ENCODE data around the gene ACP7.
"Not testable (repeated sequence)": the region's sequence is repeated elsewhere in the genome, so short reads cannot be mapped to it uniquely, and the experiment has no call there.

ACP7 gene

DNA sequence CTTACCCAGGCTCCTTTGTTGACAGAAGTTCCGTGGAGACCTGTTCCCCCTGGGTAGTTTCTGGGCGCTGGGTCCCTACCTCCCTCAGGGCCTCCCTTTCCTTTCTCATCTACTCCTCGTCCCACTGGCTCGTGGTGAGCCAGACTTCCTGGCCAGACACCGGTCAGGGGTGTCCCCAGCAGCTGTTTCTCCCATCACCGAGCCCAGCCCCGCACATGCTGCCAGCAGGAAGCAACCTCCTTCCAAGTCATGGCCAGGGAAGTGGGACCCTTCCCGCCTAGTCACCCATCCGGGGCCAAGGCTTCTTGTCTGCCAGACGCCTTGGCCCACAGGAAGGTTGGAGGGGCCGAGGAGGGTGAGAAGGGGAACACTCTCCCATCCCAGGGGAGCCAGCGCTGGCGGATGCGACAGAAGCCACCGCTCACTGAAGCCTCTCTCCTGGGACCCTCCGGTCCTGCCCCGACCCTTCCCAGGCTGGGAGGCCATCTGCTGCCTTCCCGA, 47.1 kb downstream of the ACP7 start:
- DNase-seq (ENCODE audit: low read depth in 2 of 2) = no peak

DNA sequence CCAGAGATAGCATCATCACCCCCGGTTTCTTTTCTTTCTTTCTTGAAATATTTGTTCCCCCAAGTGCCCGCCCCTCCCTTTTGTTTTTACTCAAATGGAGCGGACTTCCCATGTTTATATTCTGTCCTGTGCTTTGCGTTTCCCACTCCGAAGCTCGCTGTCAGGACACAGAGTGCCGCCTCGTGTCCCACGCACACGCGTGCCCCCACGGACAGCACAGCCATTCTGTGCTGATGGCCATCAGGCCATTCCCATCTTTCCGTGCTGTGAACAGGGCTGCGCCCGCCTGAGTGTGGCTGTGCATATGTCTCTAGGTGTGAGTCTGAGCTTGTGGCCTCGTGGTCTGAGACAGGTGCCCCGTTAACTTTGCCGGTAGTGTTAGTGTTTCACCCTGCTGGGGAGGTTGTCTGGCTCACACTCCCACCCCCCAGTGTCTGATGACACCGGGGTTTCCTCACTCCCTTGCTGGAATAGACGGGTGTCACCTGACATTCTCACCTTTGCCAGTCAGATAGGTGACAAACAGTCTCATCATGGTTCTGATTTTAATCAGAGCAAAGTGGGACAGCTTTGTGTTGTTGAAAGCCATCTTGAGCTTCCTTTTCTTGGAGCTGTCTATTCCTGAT, 48.3 kb downstream of the ACP7 start:
- no peak for DNase-seq (ENCODE audit: low read depth in 2 of 2)

DNA sequence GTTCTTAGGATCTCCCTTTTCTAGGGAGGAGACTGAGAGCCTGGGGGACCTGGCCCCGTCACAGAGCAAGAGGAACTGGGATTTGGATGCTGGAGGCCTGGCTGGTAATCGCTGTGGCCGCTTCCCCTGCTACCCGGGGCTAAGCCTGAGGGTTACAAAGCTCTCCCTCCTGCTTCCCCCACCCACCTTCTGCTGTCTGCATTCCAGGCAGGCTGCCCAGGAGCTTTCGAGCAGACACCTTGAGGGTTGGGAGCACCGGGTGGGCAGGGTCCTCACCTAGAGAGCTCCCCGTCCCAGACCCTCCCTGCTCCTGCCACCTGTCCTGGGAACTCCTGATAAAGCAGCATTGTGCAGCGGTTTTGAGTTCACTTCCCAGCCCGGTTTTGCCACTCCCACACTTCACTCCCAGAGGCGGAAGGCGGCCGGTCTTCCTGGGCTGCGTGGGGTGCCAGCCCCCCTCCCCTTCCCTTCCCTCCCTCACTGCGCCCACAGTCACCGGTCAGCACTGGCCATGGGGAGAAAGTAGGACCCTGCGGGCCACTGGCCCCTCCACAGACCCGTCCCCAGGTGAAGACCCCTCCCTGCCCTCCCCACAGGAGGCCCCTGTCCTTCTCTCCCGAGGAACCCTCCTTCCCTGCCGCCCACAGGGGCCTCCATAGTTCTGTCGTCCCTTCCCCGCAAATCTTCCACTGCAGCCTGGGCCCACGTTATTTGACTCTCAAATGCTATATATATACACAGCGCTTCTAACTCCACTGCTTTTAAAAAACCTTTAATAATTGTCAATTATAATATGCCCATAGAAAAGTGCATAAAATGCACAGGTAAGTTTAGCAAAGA, 49.5 kb downstream of the ACP7 start:
- DNase-seq (ENCODE audit: low read depth in 2 of 2) = no peak

DNA sequence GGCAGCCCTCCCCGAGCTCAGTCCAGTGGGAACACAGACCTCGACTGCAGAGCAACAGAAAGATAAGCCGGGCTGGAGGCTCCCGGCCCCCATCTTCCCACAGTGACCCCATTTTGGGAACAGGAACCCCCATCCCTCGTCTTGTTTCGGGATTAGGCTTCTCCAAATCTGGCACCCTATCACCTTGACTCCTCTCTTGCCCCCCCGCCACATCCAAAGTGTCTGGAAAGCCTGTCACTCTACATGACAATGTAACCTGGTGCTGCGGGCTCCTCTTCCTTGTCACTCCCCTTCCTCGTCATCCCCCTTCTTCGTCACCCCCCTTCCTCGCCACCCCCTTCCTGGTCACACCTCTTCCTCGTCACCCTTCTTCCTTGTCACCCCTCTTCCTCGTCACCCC, 51.5 kb downstream of the ACP7 start:
- DNase-seq (ENCODE audit: low read depth in 2 of 2) = no peak

DNA sequence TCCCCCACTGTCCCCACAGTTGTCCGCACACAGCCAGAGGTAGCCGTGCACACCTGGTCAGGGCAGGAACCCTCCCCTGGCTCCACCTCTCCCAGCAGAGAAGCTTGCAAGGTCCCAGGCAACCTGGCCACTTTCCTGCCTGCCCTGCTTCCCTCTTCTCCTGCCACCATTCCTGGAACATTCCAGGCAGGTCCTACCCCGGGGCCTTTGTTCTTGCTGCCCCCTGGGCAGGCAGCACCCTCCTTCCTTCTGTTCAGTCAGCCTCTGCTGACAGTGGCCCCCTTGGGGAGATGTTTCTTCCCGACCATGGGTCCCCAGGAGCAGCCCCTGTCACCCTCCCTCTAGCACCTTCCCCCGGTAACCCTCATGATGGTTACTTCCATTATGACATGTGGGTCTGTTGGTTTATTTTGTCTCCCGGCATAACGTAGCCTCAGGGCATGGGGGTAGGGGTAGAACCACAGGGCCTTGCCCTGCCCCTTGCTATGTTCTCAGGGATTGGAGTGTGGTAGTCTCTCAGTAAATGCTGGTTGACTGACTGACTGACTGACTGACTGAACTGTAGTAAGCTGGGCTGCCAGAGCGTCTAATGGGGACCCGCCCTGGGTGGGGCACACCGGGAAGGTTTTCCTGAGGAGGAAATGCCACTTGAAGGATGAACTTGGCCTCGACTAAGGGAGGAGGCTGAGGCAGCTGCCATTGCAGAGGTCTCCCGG, 52.2 kb downstream of the ACP7 start:
- no peak for DNase-seq (ENCODE audit: low read depth in 2 of 2)

DNA sequence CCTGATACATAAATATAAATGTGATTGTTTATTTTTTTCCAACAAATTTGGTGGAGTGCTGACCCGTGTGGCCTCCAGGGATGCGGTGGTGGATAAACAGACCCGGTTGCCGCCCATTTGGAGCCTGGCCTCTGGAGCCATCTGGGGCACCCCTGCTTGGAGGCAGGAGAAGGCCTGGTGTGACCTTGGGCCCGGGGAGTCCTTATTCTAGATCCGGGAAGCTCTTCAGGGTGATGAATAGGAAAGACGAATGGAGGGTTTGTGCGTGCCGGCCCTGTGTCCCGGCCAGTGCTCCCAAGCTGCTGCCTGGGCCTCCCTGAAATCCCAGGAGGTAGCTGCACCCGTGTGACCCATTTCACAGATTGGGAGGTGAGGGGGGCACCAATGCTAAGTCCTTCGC, 53.0 kb downstream of the ACP7 start:
- no peak for DNase-seq (ENCODE audit: low read depth in 2 of 2)

DNA sequence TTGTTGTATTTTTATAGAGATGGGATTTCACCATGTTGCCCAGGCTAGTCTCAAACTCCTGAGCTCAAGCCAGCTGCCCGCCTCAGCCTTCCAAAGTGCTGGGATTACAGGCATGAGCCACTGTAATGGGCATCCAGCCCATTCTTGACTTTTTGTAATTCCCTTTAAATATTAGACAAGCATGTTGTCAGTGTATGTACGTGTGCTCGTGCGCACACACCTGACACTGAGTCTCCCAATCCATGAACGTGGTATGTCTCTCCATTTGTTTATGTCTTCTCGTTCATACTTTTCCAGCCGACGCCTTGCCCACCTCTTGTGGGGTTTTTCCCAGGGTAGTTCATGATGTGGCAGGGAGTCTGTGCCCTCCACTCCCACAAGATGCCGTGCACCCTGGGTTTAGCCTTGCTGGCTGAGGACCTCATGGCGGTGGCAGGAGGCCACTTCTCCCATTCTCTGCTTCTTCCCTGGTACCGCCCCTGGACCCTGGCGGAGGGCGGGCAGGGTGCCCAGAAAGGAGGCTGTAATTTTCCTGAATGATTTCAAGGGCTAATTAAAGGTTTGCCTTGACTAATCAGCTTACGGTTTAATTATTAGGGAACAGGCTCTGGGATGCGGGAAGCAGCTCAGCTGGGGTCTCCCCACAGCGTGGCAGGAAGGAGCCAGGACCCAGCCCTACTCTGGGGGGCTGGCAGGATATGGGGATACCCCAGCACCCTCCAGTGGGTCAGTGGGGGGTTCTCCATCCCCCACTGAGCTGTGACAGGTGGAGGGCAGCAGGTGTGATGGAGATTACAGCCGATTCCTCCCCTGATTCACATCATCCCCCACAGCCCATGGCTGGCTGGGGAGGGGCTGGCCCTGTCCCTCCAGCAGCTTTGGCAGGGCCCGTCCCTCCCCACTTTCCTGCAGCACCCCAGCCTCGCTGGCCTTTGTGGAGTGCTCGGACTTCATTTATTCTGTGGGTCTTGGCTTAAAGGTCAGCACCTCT, 54.3 kb downstream of the ACP7 start:
- DNase-seq (ENCODE audit: low read depth in 2 of 2) = no peak

DNA sequence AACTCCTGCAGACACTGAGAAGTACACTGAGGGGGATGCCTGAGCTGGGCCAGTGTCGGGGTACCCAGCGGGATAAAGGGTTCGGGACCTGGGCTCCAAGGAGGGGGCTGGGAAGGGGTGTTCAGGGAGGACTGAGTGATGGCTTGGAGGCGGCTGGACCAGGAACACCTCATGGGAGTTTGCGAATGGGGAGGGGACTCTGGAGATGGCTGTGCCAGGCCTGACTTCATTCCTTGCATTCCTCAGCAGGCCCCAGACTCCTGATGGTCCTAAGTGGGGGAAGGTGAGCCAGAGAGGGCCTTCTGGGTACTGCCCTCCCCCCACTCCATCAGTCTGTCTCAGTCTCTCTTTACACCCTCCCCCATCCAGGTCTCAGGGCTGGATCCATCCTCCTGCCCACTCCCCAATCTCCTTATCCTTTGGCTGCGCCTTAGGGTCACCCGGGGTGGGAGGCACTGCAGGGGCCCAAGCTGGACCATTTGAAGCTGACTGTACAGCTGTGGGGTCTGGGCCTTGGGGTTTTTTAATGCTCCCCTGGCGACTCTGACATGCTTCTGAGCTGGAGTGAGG, 55.2 kb downstream of the ACP7 start:
- no peak for DNase-seq (ENCODE audit: low read depth in 2 of 2)

DNA sequence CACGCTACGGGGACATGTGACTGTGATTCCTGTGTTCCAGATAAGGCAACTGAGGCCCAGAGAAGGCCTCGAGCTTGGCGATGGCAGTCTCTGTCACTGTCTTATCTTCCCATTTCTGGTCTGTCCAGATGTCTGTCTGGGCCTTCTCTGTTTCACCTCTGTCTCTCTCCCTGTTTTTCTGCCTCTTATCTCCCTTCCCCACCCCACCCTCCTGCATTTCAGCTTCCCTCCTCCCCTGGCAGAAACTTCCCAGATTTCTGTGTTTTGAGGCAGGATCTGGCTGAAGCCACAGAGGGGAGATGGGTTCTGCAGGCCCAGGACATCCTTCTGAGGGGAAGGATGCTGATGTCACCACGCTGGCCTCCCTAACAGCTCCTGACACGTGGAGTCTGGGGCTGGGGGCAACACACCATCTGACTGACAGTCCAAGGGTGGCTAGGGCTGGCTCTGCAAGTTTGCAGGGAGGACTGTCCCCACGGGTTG, 55.8 kb downstream of the ACP7 start:
- no peak for DNase-seq (ENCODE audit: low read depth in 2 of 2)

DNA sequence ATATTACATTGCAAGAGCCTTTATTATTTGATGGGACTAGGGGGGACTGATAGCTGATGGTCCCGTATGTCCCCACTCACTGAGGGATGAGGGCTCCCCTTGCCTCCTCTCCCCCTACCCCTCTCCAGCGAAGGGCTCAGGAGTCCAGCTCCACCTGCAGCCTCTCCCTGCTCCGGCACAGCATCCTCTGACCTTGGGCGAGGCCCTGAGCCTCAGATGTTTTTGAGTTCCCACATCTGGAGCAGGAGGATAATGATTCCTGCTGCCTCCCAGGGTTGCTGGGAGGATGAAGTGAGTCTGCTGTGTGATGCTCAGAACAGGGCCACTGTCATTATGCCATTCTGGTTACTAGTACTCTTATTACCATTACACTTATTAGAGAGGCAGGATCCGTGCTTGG, 56.4 kb downstream of the ACP7 start:
- DNase-seq (ENCODE audit: low read depth in 2 of 2) = no peak

DNA sequence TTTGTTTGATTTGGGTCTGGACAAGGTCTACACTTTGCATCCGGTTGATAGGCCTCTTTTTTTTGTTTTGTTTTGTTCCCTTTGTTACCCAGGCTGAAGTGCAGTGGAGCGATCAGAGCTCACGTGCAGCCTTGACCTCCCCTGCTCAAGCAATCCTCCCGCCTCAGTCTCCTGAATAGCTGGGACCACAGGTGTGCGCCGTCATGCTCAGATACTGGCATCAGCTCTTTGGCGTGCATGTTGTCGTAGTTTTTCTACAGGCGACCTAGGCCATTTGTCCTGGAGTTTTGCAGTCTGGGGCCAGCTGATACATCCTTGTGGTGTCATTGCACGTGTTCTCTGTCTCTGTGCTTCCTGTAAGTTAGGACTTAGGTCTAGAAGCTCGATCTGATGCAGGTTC, 57.8 kb downstream of the ACP7 start:
- DNase-seq (ENCODE audit: low read depth in 2 of 2) = no peak

DNA sequence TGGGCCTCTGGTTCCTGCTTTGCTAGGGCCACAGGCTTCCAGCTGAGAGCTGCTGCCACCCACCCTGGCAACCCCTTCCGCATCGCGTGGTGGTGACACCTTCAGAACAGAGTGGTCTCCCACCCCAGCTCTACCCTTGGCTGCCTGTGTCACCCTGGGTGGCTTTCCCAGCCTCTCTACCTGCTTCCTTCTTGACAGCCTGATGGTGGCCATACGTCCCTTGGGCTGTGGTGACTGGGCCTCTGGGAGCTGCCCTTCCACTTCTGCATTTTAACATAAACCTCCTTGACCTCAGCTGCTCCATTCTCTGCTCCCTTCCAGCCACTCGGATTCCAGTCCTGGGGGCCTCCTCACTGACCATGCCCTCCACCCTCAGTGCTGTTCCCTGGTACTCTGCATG, 58.5 kb downstream of the ACP7 start:
- no peak for DNase-seq (ENCODE audit: low read depth in 2 of 2)

DNA sequence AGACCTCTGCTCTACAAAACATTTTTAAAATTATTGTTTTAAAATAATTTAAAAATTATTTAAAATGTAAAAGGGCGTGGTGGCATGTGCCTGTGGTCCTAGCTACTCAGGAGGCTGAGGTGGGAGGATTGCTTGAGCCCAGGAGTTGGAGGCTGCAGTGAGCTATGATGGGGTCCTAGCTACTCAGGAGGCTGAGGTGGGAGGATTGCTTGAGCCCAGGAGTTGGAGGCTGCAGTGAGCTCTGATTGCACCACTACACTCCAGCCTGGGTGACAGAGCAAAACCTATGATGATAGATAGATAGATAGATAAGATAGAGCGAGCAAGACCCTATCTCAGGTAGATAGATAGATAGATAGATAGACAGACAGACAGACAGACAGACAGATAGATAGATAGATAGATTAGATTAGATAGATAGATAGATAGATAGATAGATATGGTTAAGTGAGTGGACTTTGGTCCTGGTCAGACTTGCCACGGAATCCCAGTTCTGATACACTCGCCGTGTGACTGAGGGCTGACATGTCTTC, 59.7 kb downstream of the ACP7 start:
- DNase-seq (ENCODE audit: low read depth in 2 of 2) = not testable (repeated sequence)

DNA sequence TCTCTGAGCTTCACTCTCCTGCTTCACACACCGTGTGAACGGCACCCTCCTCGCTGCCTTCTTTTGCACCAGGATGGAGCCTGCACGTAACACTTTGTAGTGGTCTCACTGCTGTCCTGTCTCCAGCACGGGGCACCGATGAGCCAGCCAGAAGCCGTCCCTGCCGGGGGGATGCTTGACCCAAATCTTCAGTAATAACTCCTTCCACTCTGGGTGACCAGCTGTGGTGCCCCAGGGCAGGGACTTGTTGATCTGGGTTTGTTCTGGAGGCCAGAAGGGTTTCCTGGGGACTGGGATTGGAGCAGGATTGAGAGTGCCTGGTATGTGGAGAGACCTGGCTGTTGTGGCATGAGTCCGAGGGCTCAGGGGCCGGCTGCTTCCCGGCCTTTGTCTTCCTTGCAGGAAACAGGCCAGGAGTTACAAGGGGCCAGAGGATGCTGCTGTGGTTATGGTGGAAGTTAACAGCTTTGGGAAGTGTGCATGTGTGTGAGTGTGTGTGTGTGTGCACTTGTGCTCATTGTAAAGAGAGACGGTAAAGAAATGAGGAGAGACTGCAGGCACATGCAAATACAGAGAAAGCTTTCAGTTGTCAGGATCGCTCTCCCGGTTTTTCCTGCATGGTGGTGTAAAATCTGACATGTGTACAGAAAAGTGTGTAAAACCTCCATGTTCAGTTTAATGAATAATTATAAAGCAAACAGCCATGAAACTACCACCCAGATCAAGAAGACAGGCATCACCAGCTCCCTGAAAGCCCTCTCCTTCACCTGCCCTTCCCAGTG, 60.3 kb downstream of the ACP7 start:
- no peak for DNase-seq (ENCODE audit: low read depth in 2 of 2)

DNA sequence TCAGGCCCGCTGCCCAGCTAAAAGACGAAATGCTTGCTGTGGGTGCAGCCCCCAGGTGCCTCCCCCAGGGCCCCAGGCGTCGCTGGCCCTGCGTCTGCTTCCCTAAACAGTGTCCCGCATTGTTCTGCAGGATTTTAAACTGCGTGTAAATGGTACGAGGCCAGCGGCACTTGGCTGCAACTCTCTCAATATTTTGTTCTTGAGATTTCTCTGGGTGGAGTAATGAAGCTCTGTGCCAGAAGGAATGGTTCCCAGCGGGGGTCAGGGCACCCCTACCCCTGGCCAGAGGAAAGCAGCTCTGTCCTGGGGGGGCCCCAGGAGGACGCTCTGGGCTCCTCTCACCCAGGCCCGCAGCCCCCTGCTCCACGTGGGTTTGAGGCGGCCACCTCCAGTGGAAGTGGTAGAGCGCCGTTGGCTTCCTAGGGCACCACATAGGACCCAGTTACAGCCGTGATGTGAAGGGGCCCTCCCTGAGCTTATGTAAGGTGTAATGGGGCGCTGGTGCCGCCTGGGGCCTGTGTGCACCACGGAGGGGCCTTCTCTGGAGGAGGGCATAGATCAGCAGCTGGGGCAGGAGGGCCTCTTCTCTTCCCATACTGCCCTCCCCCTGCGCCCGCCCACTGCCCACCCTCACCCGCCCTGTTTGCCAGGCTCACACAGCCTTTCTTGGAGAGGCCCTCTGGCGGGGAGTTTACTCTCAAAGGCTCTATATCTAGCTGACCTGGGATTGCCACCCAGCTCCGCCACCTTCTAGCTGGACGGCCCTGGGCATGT, 61.2 kb downstream of the ACP7 start:
- DNase-seq (ENCODE audit: low read depth in 2 of 2) = no peak

DNA sequence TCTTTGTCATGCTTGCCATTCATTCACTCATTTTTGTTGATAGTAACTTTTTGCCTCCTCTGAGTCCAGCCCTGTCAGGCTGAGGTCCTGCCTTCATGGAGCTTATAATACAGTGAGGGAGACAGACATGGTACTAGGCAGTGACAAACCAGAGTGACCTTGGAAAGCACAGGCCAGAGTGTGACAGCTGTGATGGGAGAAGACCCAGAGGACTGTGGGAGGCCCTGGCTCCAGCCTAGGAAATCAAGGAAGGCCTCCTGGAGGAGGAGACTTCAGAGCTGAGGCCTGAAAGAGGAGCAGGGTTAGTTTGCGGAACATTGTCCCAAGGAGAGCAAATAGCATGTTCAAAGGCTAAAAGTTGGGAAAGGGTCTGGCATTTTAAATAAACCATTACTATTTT, 61.9 kb downstream of the ACP7 start:
- no peak for DNase-seq (ENCODE audit: low read depth in 2 of 2)

DNA sequence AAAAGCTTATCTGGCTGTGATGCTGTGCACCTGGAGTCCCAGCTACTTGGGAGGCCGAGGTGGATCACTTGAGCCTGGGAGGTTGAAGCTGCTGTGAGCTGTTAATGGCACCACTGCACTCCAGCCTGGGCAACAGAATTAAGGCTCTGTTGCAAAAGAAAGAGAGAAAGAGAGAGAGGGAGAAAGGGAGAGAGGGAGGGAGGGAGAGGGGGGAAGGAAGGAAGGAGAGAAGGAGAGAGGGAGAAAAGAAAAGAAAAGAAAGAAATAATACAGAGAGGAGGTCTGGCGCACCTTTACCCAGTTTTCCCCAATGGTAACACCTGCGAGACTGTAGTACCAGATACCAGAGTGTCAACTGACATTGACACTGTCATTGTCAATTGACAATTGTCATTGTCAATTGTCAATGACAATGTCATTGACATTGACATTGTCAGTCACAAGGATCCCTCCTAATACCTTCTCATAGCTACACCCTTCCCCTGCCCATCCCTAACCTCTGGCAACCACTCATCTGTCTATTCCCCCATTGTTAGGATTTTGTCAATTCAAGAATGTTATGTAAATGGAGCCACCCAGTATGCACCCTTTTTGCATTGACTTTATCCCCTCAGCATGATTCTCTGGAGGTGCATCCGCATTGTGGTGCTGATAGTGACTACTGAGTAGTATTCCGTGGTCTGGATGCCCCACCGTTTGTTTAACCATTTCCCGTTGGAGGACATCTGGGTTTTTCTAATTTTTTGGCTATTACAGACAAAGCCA, 62.7 kb downstream of the ACP7 start:
- DNase-seq (ENCODE audit: low read depth in 2 of 2) = no peak

DNA sequence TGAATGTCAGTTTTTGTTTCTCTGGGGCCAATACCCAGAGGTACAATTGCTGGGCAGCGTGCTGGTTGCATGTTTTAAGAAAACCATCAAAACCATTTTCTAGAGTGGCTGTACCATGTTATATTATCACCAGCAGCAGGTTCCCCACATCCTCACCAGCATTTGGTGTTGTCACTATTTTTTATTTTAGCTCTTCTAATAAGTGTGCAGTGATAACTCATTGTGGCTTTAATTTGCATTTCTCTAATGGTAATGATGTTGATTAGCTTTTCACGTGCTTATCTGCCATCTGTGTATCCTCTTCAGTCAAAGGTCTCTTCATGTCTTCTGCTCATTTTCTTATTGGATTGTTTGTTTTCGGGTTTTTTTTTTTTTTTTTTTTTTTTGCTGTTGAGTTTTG, 63.3 kb downstream of the ACP7 start:
- no peak for DNase-seq (ENCODE audit: low read depth in 2 of 2)

Measured in activated CD8-positive, alpha-beta memory T cell treated with anti-CD3 and anti-CD28 coated beads for 4 hours (primary cell).